SHP77 (cell line): ENCODE results near the gene INHBB.
A peak's percentile ranks its signal among the peaks of the same experiment; 100 is the strongest.

ENCODE experiments used
- DNase-seq, 2 experiments: peaks; one replicate each; lab custom pipeline; 2025; lab: John Stamatoyannopoulos, UW

Gene INHBB

GRCh38 chr2:120357768-120358167, 11.8 kb downstream of the INHBB start:
- no peak for DNase-seq

GRCh38 chr2:120358734-120359465, 13.0 kb downstream of the INHBB start:
- no peak for DNase-seq

DNA sequence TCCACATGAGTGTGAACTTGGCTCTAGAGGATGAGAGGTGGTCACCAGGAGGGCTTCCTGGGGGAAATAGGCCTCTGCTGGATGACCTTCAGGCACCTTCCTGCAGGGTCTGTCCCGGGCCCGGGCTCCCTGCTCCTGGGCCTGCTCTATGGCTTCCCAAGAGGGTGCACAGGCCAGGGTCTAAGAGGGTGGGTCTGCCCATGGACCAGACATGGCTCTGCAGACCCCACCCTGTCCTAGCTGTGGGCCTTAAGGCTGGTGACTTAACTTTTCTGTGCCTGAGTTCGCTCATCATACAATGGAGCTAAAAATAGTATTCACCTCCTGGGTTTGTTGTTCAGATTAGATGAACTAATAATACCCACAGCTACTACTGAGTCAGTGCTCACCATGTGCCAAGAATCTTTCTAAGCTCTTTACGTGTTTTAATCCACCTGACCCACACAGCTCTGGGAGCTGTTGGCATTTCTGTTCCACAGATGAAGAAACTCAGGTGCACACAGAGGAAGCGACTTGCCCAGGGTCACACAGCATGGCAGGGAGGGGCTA, 14.4 kb downstream of the INHBB start:
- DNase-seq = no peak

DNA sequence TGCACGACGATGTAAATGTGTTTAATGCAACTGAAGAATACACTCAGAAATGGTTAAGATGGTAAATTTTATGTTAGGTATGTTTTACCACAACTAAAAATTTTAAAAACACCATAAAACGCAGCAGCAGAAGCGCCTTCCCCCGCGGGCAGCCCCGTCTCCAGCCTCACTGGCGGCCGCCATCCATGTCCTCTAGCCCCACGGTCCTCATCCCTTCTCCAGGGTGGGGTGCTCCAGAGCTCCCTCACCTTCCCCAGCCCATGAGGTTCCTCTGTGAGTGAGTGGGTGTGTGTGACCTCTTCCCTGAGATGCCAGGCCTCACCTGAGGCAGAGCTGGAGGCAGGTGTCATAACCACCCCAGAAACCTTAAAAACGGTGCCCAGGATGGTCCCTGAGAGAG, 17.0 kb downstream of the INHBB start:
- no peak for DNase-seq

GRCh38 chr2:120365236-120365793, 19.4 kb downstream of the INHBB start:
- DNase-seq = no peak

DNA sequence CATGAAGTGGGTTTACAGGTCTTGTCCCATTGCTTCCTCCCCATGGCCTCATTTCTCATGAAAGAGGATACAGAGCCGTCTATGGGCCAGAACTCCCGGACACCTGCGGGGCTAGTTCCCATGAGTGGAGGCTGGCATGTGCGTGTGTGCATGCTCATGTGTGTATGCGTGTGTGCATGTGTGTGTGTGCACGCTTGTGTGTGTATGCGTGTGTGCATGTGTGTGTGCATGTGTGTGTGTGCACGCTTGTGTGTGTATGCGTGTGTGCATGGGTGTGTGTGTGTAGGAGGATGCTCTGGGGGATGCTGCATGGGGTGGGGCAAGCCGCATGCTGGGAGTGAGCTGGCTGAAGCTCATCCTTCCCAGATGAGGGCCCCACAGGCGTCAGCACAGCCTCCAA, 20.8 kb downstream of the INHBB start:
- no peak for DNase-seq

DNA sequence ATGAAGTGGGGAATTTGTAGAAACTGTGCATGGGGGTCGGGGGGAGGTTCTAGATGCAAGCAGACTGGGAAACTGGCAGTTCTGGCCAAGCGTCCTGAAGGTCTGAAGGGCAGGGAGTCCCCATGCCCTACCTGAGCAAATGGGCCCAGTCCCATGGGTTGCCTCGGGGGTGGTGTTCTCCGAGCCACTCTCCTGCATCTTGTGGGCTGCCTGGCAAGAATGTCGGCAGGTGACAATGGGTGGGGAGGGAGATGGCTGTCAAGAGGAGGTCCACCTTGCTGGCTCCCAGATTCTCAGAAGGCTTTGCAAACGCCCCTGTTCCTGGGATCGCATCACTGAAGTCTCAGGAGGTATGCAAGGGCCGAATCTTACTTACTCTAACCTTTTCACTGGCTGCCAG, 21.3 kb downstream of the INHBB start:
- DNase-seq = no peak

- DNase-seq = no peak
These were observed 21.7 kb downstream of the INHBB start for GRCh38 chr2:120367649-120368048.

- DNase-seq = no peak
These were observed 22.1 kb downstream of the INHBB start for GRCh38 chr2:120368086-120368485.

GRCh38 chr2:120369250-120369649, 23.3 kb downstream of the INHBB start:
- DNase-seq = no peak

DNA sequence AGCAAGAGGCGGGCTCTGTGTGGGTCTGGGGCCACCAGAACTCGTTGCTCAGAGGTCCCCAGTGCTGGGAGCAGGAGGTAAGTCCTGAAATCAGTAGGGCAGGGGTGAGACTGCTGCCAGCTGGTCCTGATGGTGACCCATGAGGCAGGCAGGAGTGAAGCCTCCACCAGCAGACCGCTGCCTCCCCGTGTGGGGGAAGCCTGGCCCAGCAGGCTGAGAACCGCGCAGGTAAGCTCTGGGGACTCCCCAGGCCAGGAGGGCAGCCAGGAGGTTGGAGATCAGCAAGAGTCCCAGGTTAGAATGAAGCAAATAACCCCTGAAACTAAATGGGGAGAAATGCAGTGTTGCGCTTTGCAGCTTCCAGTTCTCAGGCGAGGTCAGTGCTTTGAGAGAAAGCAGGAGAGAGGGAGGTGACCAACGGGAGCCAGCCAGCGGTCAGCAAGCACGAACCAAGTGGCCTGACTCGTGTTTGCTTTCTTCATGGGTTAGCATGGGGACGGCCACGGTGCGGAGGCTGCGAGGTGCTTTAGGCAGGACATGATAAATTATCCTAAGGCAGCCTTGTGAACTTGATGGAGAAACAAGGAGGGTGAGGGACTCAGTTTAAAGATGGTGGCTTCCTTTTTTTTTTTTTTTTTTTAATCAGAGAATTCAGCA, 26.2 kb downstream of the INHBB start:
- no peak for DNase-seq

DNA sequence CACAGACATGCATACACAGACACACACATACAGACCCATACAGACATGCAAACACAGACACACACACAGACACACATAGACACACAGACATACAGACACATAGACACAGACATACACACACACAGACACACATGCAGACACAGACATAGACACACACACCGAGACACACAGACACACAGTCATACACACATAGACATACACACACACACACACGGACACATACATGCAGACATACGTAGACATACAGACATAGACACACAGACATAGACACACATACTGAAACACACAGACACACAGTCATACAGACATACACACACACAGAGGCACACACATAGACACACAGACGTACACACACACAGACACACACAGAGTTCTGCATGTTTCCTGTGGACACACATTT, 26.9 kb downstream of the INHBB start:
- DNase-seq = no peak

DNA sequence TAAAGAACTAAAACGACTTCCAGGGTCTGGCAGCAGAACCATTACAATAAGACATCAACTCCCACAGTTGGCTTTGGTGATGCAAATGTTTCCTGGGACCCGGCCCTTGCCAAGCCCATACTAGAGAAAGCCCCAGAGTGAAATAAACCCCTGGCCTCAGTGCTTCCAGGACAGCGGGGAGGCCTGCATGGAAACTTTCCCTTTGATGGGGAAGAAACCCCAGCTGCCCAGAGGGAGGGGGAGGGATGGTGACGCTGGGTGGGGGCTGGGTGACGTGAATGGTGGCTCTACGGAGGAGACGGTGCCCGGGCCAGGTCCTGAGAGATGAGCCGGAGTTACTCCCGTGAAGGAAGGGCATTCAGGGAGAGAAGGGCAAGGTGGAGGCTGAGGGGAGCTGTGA, 27.5 kb downstream of the INHBB start:
- DNase-seq = no peak

DNA sequence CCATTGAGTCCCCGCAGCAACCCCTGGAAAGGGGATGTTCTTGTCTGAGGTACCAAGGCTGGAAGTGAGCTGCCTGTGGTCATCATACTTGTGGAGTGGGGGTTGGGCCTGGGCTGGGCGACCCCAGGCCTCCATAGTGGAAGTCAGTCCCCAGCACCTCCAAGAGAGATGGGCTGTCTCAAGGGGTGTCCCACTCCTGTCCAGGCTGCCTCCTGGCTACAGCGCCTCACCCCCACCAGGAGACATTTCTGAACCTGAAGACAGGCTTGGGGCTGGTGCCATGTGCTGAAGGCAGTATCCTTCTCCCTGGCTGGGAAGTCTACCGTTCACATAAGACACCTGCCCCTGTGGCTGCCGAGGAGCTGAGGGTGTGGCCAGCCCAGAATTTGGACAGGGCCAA, 28.9 kb downstream of the INHBB start:
- DNase-seq = no peak

- no peak for DNase-seq
These were observed 29.5 kb downstream of the INHBB start for GRCh38 chr2:120375251-120376020.

GRCh38 chr2:120376101-120376500, 30.2 kb downstream of the INHBB start:
- no peak for DNase-seq

GRCh38 chr2:120376679-120377640, 31.0 kb downstream of the INHBB start:
- DNase-seq = no peak

GRCh38 chr2:120378605-120379004, 32.7 kb downstream of the INHBB start:
- DNase-seq = no peak

GRCh38 chr2:120379916-120380893, 34.3 kb downstream of the INHBB start:
- DNase-seq = peak; percentile 56 to 72

- no peak for DNase-seq
These were observed 35.3 kb downstream of the INHBB start for GRCh38 chr2:120381192-120381591.
